GM23338 (cell line): ENCODE results near the gene PLPP4. TPM values are rescaled to one million over a fixed set of nuclear protein-coding genes. Genes with fewer than 3 reads are reported as not detected.

ENCODE experiments used
- ATAC-seq: fragments of 200-7000 bp; cut with Tn5 transposase; 3 replicates; pipeline ENCODE4 v1.9.1; 2020
- DNase-seq: peaks from one replicate; pipeline ENCODE4 v3.0.0-alpha.2; 2015; ENCODE audit warnings: low spot score
- H2AFZ ChIP-seq: fragments of 200-600 bp; sonication (generic); 2 replicates; pipeline ENCODE4 v1.8.0; 2016; ENCODE audit warnings: antibody characterized with exemption, mild to moderate bottlenecking, moderate library complexity
- H3F3A ChIP-seq: fragments of 200-600 bp; sonication (generic); replicated peaks from 2 replicates; pipeline ENCODE4 v1.8.0; 2017; ENCODE audit warnings: antibody characterized with exemption, mixed run types, low read depth
- H3K27ac ChIP-seq: fragments of 200-600 bp; sonication (generic); 2 replicates; pipeline ENCODE4 v1.6.1; 2016; ENCODE audit warnings: low read depth
- H3K27me3 ChIP-seq: fragments of 200-600 bp; sonication (generic); 2 replicates; pipeline ENCODE4 v1.8.0; 2016; ENCODE audit warnings: mild to moderate bottlenecking, mixed run types, moderate library complexity; ENCODE audit not compliant: insufficient read depth
- H3K36me3 ChIP-seq: fragments of 200-600 bp; sonication (generic); 2 replicates; pipeline ENCODE4 v1.8.0; 2016; ENCODE audit warnings: mild to moderate bottlenecking; ENCODE audit not compliant: insufficient read depth
- H3K4me1 ChIP-seq: fragments of 200-600 bp; sonication (generic); 2 replicates; pipeline ENCODE4 v1.8.0; 2016; ENCODE audit warnings: mild to moderate bottlenecking, moderate library complexity; ENCODE audit not compliant: insufficient read depth
- H3K4me2 ChIP-seq: fragments of 200-600 bp; sonication (generic); 2 replicates; pipeline ENCODE4 v1.7.1; 2017; ENCODE audit warnings: mixed run types
- H3K4me3 ChIP-seq: fragments of 200-600 bp; sonication (generic); 2 replicates; pipeline ENCODE4 v1.6.1; 2016; ENCODE audit warnings: mixed run types
- H3K79me2 ChIP-seq: fragments of 200-600 bp; sonication (generic); replicated peaks from 2 replicates; pipeline ENCODE4 v1.8.0; 2017; ENCODE audit warnings: mild to moderate bottlenecking; ENCODE audit not compliant: insufficient read depth
- H3K9me2 ChIP-seq: fragments of 200-600 bp; sonication (generic); 2 replicates; pipeline ENCODE4 v1.8.0; 2017; ENCODE audit not compliant: insufficient read depth
- H4K20me1 ChIP-seq: fragments of 200-600 bp; sonication (generic); replicated peaks from 2 replicates; pipeline ENCODE4 v1.8.0; 2017; ENCODE audit warnings: mild to moderate bottlenecking; ENCODE audit not compliant: insufficient read depth
- H3K27ac Mint-ChIP-seq: 2 replicates; pipeline ENCODE4 v1.8.0; 2020; ENCODE audit warnings: inconsistent platforms, mild to moderate bottlenecking, moderate library complexity, mixed read lengths
- H3K27me3 Mint-ChIP-seq: 3 replicates; pipeline ENCODE4 v1.8.0; 2022; ENCODE audit warnings: low read depth, mild to moderate bottlenecking, moderate library complexity, mixed read lengths, inconsistent platforms; ENCODE audit not compliant: insufficient read depth, poor library complexity
- H3K36me3 Mint-ChIP-seq: 3 replicates; pipeline ENCODE4 v1.8.0; 2021; ENCODE audit warnings: low read depth, mild to moderate bottlenecking, inconsistent platforms, moderate library complexity, mixed read lengths
- H3K4me1 Mint-ChIP-seq: 3 replicates; pipeline ENCODE4 v1.8.0; 2020; ENCODE audit warnings: mild to moderate bottlenecking, inconsistent platforms, mixed read lengths
- H3K4me3 Mint-ChIP-seq: 3 replicates; pipeline ENCODE4 v1.8.0; 2021; ENCODE audit warnings: moderate library complexity, mild to moderate bottlenecking, inconsistent platforms, mixed read lengths
- H3K9me3 Mint-ChIP-seq: 3 replicates; pipeline ENCODE4 v1.8.0; 2020; ENCODE audit warnings: moderate library complexity, mild to moderate bottlenecking, inconsistent platforms, mixed read lengths
- CREB1 ChIP-seq: fragments of 250-450 bp; sonication (Bioruptor Pico); IDR thresholded peaks from 2 replicates; pipeline ENCODE4 v1.5.0; 2020; ENCODE audit warnings: low read depth, mild to moderate bottlenecking, moderate library complexity
- EZH2 ChIP-seq: fragments of 200-600 bp; sonication (generic); IDR thresholded peaks from one replicate; pipeline ENCODE4 v1.8.0; 2017; ENCODE audit warnings: antibody characterized with exemption, mild to moderate bottlenecking, low read depth; ENCODE audit not compliant: unreplicated experiment
- EZH2phosphoT487 ChIP-seq: fragments of 200-600 bp; sonication (generic); IDR thresholded peaks from one replicate; pipeline ENCODE4 v1.8.1; 2018; ENCODE audit warnings: antibody characterized with exemption; ENCODE audit not compliant: unreplicated experiment
- JUNB ChIP-seq: IDR thresholded peaks from one replicate; pipeline ENCODE4 v1.6.1; 2016; ENCODE audit warnings: antibody characterized with exemption; ENCODE audit not compliant: unreplicated experiment
- NANOG ChIP-seq: IDR thresholded peaks from 2 replicates; pipeline ENCODE4 v1.6.1; 2016; ENCODE audit warnings: antibody characterized with exemption, borderline replicate concordance
- POLR2AphosphoS5 ChIP-seq: IDR thresholded peaks from 2 replicates; pipeline ENCODE4 v1.6.1; 2016; ENCODE audit warnings: antibody characterized with exemption, low read depth
- STAT1 ChIP-seq: IDR thresholded peaks from one replicate; pipeline ENCODE4 v1.6.1; 2016; ENCODE audit warnings: antibody characterized with exemption; ENCODE audit not compliant: unreplicated experiment
- ZNF114 ChIP-seq: fragments of 250-450 bp; sonication (Bioruptor Pico); IDR thresholded peaks from 2 replicates; pipeline ENCODE4 v1.5.0; 2020; ENCODE audit warnings: mild to moderate bottlenecking, moderate library complexity
- ZNF331 ChIP-seq: fragments of 250-450 bp; sonication (Bioruptor Pico); IDR thresholded peaks from 2 replicates; pipeline ENCODE4 v1.5.0; 2020; ENCODE audit warnings: low read depth, mild to moderate bottlenecking, moderate library complexity
- ZNF462 ChIP-seq: fragments of 250-450 bp; sonication (Bioruptor Pico); IDR thresholded peaks from 2 replicates; pipeline ENCODE4 v1.5.0; 2020; ENCODE audit warnings: mild to moderate bottlenecking, moderate library complexity
- polyA plus RNA-seq: library from polyadenylated mRNA; unstranded; fragments of >200 nt; fragmentation: Nextera tagmentation; extraction: Ambion mirVana; gene quantifications from 2 replicates; pipeline ENCODE4 v1.2.1, GENCODE V29; 2016
- total RNA-seq: library from RNA; depleted of rRNA; stranded (reverse); fragments of >200 nt; shearing (Covaris generic); gene quantifications from 2 replicates; pipeline ENCODE4 v1.2.3, GENCODE V29; 2014
- TF ChIP-seq, protein P1 (sequence below): IDR thresholded peaks from one replicate; pipeline ENCODE4 v1.6.1; 2018; ENCODE audit warnings: antibody characterized with exemption; ENCODE audit not compliant: unreplicated experiment
- TF ChIP-seq, protein P2 (sequence below), 2 experiments: fragments of 200-600 bp in 1 of 2; sonication (generic) in 1 of 2; conservative IDR thresholded peaks; 2 replicates each; pipeline versions ENCODE4 v1.5.1 to v1.6.1; 2016 to 2017; ENCODE audit warnings: antibody characterized with exemption in 2 of 2, low read depth in 2 of 2, mild to moderate bottlenecking in 2 of 2, moderate library complexity in 1 of 2
- TF ChIP-seq, protein P3 (sequence below): IDR thresholded peaks from 2 replicates; pipeline ENCODE4 v1.6.1; 2016; ENCODE audit warnings: antibody characterized with exemption

Gene PLPP4
- total and polyA plus RNA-seq, 2 experiments from 2014 or later, result 0.24 to 0.31 TPM

GRCh38 chr10:120607016-120607709 lies 150.1 kb downstream of the PLPP4 start:
- peaks cover 2% of the 10 kb centered on the region; the same call in 1 of the 3 replicates for H3K36me3 Mint-ChIP-seq
- H3K79me2 ChIP-seq, result no peaks in the 10 kb centered on the region
- no peaks in the 10 kb centered on the region for H3K27me3 ChIP-seq
- no peak overlapping the region for H3K4me3 Mint-ChIP-seq
- H3K4me3 ChIP-seq, result no peak overlapping the region
- H3K27ac ChIP-seq, result no peak overlapping the region
- peaks cover 10% of the 10 kb centered on the region for H3K4me1 ChIP-seq
- peaks cover 7% of the 10 kb centered on the region; the same call in 2 of the 3 replicates for H3K4me1 Mint-ChIP-seq
- H3K9me2 ChIP-seq, result peaks cover 13% of the 10 kb centered on the region
- no peaks in the 10 kb centered on the region for H4K20me1 ChIP-seq
- ATAC-seq, result no peak
- H3K27ac Mint-ChIP-seq, result no peak overlapping the region
- H3F3A ChIP-seq, result no peaks in the 10 kb centered on the region
- no peak for DNase-seq
- TF ChIP-seq, protein P1, sequence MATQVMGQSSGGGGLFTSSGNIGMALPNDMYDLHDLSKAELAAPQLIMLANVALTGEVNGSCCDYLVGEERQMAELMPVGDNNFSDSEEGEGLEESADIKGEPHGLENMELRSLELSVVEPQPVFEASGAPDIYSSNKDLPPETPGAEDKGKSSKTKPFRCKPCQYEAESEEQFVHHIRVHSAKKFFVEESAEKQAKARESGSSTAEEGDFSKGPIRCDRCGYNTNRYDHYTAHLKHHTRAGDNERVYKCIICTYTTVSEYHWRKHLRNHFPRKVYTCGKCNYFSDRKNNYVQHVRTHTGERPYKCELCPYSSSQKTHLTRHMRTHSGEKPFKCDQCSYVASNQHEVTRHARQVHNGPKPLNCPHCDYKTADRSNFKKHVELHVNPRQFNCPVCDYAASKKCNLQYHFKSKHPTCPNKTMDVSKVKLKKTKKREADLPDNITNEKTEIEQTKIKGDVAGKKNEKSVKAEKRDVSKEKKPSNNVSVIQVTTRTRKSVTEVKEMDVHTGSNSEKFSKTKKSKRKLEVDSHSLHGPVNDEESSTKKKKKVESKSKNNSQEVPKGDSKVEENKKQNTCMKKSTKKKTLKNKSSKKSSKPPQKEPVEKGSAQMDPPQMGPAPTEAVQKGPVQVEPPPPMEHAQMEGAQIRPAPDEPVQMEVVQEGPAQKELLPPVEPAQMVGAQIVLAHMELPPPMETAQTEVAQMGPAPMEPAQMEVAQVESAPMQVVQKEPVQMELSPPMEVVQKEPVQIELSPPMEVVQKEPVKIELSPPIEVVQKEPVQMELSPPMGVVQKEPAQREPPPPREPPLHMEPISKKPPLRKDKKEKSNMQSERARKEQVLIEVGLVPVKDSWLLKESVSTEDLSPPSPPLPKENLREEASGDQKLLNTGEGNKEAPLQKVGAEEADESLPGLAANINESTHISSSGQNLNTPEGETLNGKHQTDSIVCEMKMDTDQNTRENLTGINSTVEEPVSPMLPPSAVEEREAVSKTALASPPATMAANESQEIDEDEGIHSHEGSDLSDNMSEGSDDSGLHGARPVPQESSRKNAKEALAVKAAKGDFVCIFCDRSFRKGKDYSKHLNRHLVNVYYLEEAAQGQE, result no peak
- TF ChIP-seq NANOG (no peak), JUNB (no peak), POLR2AphosphoS5 (no peak), EZH2 (no peak), STAT1 (no peak), ZNF114 (CRISPR knock-in tag) (no peak), EZH2phosphoT487 (no peak), ZNF331 (CRISPR knock-in tag) (no peak), CREB1 (no peak), ZNF462 (CRISPR knock-in tag) (no peak)
- TF ChIP-seq, protein P2, sequence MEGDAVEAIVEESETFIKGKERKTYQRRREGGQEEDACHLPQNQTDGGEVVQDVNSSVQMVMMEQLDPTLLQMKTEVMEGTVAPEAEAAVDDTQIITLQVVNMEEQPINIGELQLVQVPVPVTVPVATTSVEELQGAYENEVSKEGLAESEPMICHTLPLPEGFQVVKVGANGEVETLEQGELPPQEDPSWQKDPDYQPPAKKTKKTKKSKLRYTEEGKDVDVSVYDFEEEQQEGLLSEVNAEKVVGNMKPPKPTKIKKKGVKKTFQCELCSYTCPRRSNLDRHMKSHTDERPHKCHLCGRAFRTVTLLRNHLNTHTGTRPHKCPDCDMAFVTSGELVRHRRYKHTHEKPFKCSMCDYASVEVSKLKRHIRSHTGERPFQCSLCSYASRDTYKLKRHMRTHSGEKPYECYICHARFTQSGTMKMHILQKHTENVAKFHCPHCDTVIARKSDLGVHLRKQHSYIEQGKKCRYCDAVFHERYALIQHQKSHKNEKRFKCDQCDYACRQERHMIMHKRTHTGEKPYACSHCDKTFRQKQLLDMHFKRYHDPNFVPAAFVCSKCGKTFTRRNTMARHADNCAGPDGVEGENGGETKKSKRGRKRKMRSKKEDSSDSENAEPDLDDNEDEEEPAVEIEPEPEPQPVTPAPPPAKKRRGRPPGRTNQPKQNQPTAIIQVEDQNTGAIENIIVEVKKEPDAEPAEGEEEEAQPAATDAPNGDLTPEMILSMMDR (conservative IDR thresholded peaks at IDR 0.05; ENCODE audit: low read depth in 2 of 2), result no peak
- TF ChIP-seq, protein P3, sequence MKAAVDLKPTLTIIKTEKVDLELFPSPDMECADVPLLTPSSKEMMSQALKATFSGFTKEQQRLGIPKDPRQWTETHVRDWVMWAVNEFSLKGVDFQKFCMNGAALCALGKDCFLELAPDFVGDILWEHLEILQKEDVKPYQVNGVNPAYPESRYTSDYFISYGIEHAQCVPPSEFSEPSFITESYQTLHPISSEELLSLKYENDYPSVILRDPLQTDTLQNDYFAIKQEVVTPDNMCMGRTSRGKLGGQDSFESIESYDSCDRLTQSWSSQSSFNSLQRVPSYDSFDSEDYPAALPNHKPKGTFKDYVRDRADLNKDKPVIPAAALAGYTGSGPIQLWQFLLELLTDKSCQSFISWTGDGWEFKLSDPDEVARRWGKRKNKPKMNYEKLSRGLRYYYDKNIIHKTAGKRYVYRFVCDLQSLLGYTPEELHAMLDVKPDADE, result no peak
- no peaks in the 10 kb centered on the region for H3K27me3 Mint-ChIP-seq
- no peaks in the 10 kb centered on the region for H3K36me3 ChIP-seq
- H3K9me3 Mint-ChIP-seq, result peaks cover 5% of the 10 kb centered on the region
- no peak overlapping the region for H3K4me2 ChIP-seq
- no peak overlapping the region for H2AFZ ChIP-seq
